ENCODE data around the gene GXYLT1. TPM values are rescaled to one million over a fixed set of nuclear protein-coding genes. Genes with fewer than 3 reads are reported as not detected.

The GXYLT1 gene
- total and polyA plus RNA-seq, 2 experiments from 2014 or later = 3.9 to 13.4 TPM

DNA sequence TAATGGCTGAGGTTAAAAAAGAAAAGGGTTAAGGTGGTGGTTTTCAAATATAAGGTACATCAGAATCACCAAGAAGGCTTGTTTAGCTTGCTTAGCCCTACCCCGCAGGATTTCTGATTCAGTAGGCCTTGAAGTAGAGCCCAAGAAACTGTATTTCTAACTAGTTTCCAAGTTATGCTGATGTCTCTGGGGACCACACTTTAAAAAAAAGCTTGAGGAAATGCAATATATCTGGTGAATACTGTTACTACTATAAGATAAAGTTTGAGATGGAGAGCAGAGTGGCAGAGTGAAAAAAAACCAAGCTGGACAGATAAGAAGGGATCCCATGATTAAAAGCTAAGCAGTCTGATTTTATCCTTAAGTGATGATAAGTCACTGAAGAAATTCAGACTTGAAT is 18.3 kb upstream of the GXYLT1 start:
- Histone ChIP-seq H3K79me2 (replicated peaks; ENCODE audit: insufficient read depth) (no peaks in the 10 kb centered on the region), H3K27me3 (ENCODE audit: insufficient read depth) (no peaks in the 10 kb centered on the region)
- no peak overlapping the region for H3K27ac Mint-ChIP-seq

More for the DNA sequence above, 18.3 kb upstream of the GXYLT1 start:
- Mint-ChIP-seq H3K36me3 (ENCODE audit: low read depth) (no peaks in the 10 kb centered on the region), H3K9me3 (no peaks in the 10 kb centered on the region), H3K4me1 (peaks cover 12% of the 10 kb centered on the region; the same call in 2 of the 3 replicates), H3K4me3 (no peak overlapping the region), H3K27me3 (ENCODE audit: insufficient read depth, low read depth, poor library complexity) (no peaks in the 10 kb centered on the region)
- no peak for TF ChIP-seq POLR2AphosphoS5 (IDR thresholded peaks at IDR 0.05; ENCODE audit: low read depth)
- TF ChIP-seq, protein P1, sequence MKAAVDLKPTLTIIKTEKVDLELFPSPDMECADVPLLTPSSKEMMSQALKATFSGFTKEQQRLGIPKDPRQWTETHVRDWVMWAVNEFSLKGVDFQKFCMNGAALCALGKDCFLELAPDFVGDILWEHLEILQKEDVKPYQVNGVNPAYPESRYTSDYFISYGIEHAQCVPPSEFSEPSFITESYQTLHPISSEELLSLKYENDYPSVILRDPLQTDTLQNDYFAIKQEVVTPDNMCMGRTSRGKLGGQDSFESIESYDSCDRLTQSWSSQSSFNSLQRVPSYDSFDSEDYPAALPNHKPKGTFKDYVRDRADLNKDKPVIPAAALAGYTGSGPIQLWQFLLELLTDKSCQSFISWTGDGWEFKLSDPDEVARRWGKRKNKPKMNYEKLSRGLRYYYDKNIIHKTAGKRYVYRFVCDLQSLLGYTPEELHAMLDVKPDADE (IDR thresholded peaks at IDR 0.05) = no peak
- TF ChIP-seq ZNF331 (CRISPR knock-in tag; IDR thresholded peaks at IDR 0.05; ENCODE audit: low read depth) = no peak
- TF ChIP-seq ZNF114 (CRISPR knock-in tag; IDR thresholded peaks at IDR 0.05) = no peak
- no peak for TF ChIP-seq EZH2phosphoT487 (IDR thresholded peaks at IDR 0.05; ENCODE audit: unreplicated experiment)
- TF ChIP-seq, protein P2, sequence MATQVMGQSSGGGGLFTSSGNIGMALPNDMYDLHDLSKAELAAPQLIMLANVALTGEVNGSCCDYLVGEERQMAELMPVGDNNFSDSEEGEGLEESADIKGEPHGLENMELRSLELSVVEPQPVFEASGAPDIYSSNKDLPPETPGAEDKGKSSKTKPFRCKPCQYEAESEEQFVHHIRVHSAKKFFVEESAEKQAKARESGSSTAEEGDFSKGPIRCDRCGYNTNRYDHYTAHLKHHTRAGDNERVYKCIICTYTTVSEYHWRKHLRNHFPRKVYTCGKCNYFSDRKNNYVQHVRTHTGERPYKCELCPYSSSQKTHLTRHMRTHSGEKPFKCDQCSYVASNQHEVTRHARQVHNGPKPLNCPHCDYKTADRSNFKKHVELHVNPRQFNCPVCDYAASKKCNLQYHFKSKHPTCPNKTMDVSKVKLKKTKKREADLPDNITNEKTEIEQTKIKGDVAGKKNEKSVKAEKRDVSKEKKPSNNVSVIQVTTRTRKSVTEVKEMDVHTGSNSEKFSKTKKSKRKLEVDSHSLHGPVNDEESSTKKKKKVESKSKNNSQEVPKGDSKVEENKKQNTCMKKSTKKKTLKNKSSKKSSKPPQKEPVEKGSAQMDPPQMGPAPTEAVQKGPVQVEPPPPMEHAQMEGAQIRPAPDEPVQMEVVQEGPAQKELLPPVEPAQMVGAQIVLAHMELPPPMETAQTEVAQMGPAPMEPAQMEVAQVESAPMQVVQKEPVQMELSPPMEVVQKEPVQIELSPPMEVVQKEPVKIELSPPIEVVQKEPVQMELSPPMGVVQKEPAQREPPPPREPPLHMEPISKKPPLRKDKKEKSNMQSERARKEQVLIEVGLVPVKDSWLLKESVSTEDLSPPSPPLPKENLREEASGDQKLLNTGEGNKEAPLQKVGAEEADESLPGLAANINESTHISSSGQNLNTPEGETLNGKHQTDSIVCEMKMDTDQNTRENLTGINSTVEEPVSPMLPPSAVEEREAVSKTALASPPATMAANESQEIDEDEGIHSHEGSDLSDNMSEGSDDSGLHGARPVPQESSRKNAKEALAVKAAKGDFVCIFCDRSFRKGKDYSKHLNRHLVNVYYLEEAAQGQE (IDR thresholded peaks at IDR 0.05; ENCODE audit: unreplicated experiment) = no peak
- TF ChIP-seq, protein P3, sequence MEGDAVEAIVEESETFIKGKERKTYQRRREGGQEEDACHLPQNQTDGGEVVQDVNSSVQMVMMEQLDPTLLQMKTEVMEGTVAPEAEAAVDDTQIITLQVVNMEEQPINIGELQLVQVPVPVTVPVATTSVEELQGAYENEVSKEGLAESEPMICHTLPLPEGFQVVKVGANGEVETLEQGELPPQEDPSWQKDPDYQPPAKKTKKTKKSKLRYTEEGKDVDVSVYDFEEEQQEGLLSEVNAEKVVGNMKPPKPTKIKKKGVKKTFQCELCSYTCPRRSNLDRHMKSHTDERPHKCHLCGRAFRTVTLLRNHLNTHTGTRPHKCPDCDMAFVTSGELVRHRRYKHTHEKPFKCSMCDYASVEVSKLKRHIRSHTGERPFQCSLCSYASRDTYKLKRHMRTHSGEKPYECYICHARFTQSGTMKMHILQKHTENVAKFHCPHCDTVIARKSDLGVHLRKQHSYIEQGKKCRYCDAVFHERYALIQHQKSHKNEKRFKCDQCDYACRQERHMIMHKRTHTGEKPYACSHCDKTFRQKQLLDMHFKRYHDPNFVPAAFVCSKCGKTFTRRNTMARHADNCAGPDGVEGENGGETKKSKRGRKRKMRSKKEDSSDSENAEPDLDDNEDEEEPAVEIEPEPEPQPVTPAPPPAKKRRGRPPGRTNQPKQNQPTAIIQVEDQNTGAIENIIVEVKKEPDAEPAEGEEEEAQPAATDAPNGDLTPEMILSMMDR (conservative IDR thresholded peaks at IDR 0.05; ENCODE audit: low read depth in 2 of 2) = no peak
- no peak for TF ChIP-seq EZH2 (IDR thresholded peaks at IDR 0.05; ENCODE audit: low read depth, unreplicated experiment)
- TF ChIP-seq, protein P4, sequence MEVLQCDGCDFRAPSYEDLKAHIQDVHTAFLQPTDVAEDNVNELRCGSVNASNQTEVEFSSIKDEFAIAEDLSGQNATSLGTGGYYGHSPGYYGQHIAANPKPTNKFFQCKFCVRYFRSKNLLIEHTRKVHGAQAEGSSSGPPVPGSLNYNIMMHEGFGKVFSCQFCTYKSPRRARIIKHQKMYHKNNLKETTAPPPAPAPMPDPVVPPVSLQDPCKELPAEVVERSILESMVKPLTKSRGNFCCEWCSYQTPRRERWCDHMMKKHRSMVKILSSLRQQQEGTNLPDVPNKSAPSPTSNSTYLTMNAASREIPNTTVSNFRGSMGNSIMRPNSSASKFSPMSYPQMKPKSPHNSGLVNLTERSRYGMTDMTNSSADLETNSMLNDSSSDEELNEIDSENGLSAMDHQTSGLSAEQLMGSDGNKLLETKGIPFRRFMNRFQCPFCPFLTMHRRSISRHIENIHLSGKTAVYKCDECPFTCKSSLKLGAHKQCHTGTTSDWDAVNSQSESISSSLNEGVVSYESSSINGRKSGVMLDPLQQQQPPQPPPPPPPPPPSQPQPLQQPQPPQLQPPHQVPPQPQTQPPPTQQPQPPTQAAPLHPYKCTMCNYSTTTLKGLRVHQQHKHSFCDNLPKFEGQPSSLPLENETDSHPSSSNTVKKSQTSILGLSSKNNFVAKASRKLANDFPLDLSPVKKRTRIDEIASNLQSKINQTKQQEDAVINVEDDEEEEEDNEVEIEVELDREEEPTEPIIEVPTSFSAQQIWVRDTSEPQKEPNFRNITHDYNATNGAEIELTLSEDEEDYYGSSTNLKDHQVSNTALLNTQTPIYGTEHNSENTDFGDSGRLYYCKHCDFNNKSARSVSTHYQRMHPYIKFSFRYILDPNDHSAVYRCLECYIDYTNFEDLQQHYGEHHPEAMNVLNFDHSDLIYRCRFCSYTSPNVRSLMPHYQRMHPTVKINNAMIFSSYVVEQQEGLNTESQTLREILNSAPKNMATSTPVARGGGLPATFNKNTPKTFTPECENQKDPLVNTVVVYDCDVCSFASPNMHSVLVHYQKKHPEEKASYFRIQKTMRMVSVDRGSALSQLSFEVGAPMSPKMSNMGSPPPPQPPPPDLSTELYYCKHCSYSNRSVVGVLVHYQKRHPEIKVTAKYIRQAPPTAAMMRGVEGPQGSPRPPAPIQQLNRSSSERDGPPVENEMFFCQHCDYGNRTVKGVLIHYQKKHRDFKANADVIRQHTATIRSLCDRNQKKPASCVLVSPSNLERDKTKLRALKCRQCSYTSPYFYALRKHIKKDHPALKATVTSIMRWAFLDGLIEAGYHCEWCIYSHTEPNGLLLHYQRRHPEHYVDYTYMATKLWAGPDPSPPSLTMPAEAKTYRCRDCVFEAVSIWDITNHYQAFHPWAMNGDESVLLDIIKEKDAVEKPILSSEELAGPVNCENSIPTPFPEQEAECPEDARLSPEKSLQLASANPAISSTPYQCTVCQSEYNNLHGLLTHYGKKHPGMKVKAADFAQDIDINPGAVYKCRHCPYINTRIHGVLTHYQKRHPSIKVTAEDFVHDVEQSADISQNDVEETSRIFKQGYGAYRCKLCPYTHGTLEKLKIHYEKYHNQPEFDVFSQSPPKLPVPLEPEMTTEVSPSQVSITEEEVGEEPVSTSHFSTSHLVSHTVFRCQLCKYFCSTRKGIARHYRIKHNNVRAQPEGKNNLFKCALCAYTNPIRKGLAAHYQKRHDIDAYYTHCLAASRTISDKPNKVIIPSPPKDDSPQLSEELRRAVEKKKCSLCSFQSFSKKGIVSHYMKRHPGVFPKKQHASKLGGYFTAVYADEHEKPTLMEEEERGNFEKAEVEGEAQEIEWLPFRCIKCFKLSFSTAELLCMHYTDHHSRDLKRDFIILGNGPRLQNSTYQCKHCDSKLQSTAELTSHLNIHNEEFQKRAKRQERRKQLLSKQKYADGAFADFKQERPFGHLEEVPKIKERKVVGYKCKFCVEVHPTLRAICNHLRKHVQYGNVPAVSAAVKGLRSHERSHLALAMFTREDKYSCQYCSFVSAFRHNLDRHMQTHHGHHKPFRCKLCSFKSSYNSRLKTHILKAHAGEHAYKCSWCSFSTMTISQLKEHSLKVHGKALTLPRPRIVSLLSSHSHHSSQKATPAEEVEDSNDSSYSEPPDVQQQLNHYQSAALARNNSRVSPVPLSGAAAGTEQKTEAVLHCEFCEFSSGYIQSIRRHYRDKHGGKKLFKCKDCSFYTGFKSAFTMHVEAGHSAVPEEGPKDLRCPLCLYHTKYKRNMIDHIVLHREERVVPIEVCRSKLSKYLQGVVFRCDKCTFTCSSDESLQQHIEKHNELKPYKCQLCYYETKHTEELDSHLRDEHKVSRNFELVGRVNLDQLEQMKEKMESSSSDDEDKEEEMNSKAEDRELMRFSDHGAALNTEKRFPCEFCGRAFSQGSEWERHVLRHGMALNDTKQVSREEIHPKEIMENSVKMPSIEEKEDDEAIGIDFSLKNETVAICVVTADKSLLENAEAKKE (CRISPR knock-in tag; IDR thresholded peaks at IDR 0.05) = no peak
- TF ChIP-seq NANOG (IDR thresholded peaks at IDR 0.05; ENCODE audit: borderline replicate concordance) = no peak
- TF ChIP-seq CREB1 (CRISPR knock-in tag; IDR thresholded peaks at IDR 0.05; ENCODE audit: low read depth) = no peak
- no peak for TF ChIP-seq STAT1 (IDR thresholded peaks at IDR 0.05; ENCODE audit: unreplicated experiment)
- no peak for TF ChIP-seq JUNB (IDR thresholded peaks at IDR 0.05; ENCODE audit: unreplicated experiment)
- H3K4me1 ChIP-seq (ENCODE audit: insufficient read depth) = no peaks in the 10 kb centered on the region
- H2AFZ ChIP-seq = no peak overlapping the region
- no peaks in the 10 kb centered on the region for H3F3A ChIP-seq (replicated peaks; ENCODE audit: low read depth)
- H3K4me2 ChIP-seq = no peak overlapping the region
- no peak for DNase-seq (ENCODE audit: low spot score)
- no peaks in the 10 kb centered on the region for H4K20me1 ChIP-seq (replicated peaks; ENCODE audit: insufficient read depth)
- H3K9me2 ChIP-seq (ENCODE audit: insufficient read depth) = no peaks in the 10 kb centered on the region
- H3K27ac ChIP-seq (ENCODE audit: low read depth) = no peak overlapping the region
- H3K36me3 ChIP-seq (ENCODE audit: insufficient read depth) = no peaks in the 10 kb centered on the region
- ATAC-seq = no peak
- H3K4me3 ChIP-seq = no peak overlapping the region
